ENCODE data around the gene ZCCHC10. TPM values are rescaled to one million over a fixed set of nuclear protein-coding genes. Genes with fewer than 3 reads are reported as not detected.

ZCCHC10 gene
- polyA plus RNA-seq, 4 donors, result 27.9 to 37.4 (median 33.9) TPM

Other genes with a start within 250 kb of the ZCCHC10 start
- 10 to 100 TPM; 75.6 to 90.5 (median 80.4) TPM for gene SEPTIN8, start 249.3 kb downstream of the ZCCHC10 start, polyA plus RNA-seq (ENCODE audit: insufficient read length in 4 of 4)
- gene SOWAHA, start 213.2 kb downstream of the ZCCHC10 start, polyA plus RNA-seq (ENCODE audit: insufficient read length in 4 of 4), result 1 to 10 TPM; 4.4 to 5.2 (median 5.1) TPM
- gene SHROOM1, start 195.9 kb downstream of the ZCCHC10 start, polyA plus RNA-seq (ENCODE audit: insufficient read length in 4 of 4), result 10 to 100 TPM; 10.8 to 21.8 (median 15.7) TPM
- 1 to 10 TPM; 1.7 to 2.3 (median 1.9) TPM for gene GDF9, start 160.1 kb downstream of the ZCCHC10 start, polyA plus RNA-seq (ENCODE audit: insufficient read length in 4 of 4)
- 100 to 1,000 TPM; 193 to 247 (median 222) TPM for gene UQCRQ, start 159.9 kb downstream of the ZCCHC10 start, polyA plus RNA-seq (ENCODE audit: insufficient read length in 4 of 4)
- gene LEAP2, start 152.9 kb downstream of the ZCCHC10 start, polyA plus RNA-seq (ENCODE audit: insufficient read length in 4 of 4), result 1 to 10 TPM; 3.2 to 10.0 (median 6.9) TPM
- 10 to 100 TPM; 60.7 to 69.9 (median 64.2) TPM for gene AFF4, start 62.9 kb downstream of the ZCCHC10 start, polyA plus RNA-seq (ENCODE audit: insufficient read length in 4 of 4)
- gene HSPA4, start 25.5 kb upstream of the ZCCHC10 start, polyA plus RNA-seq (ENCODE audit: insufficient read length in 4 of 4), result 100 to 1,000 TPM; 117 to 157 (median 141) TPM

Data from right renal pelvis (tissue), 4 donors.